Psoas muscle (tissue), 8 donors: ENCODE data around the gene INF2. TPM values are rescaled to one million over a fixed set of nuclear protein-coding genes. Genes with fewer than 3 reads are reported as not detected.
A peak's percentile ranks its signal among the peaks of the same experiment; 100 is the strongest.

Source experiments
- ATAC-seq, 4 donors: fragments of 200-7000 bp; cut with Tn5 transposase; one replicate each; pipeline ENCODE4 v1.9.1; 2020; ENCODE audit warnings: moderate library complexity in 3 of 4, mild to moderate bottlenecking in 2 of 4
- DNase-seq, 2 donors: peaks; one replicate each; pipeline ENCODE4 v3.0.0-alpha.2; 2020
- H3K27ac ChIP-seq: fragments of 200-600 bp; one replicate; pipeline ENCODE4 v1.8.0; 2022
- H3K27me3 ChIP-seq, 3 donors: fragments of 200-600 bp in 1 of 3; one replicate each; pipeline versions ENCODE4 v1.6.1 to v1.8.0; 2013 to 2022; ENCODE audit warnings: low read length in 2 of 3, mild to moderate bottlenecking in 2 of 3, moderate library complexity in 1 of 3; ENCODE audit not compliant: insufficient read depth in 3 of 3
- H3K36me3 ChIP-seq, 2 donors: fragments of 200-600 bp in 1 of 2; one replicate each; pipeline versions ENCODE4 v1.6.1 to v1.8.0; 2013 to 2022; ENCODE audit warnings: low read depth in 1 of 2, mild to moderate bottlenecking in 1 of 2, moderate library complexity in 1 of 2; ENCODE audit not compliant: insufficient read depth in 1 of 2
- H3K4me1 ChIP-seq: fragments of 200-600 bp; one replicate; pipeline ENCODE4 v1.8.0; 2022
- H3K4me3 ChIP-seq: fragments of 200-600 bp; one replicate; pipeline ENCODE4 v1.8.0; 2022; ENCODE audit warnings: mild to moderate bottlenecking
- H3K9me3 ChIP-seq: fragments of 200-600 bp; one replicate; pipeline ENCODE4 v1.8.0; 2022
- CTCF ChIP-seq: fragments of 200-600 bp; IDR thresholded peaks from one replicate; pipeline ENCODE4 v1.8.0; 2022; ENCODE audit warnings: antibody characterized with exemption
- WGBS, 3 donors: extraction: QIAGEN DNeasy Blood & Tissue Kit; methylation state at CpG; one replicate each; pipeline versions ENCODE4 v1.1.6 to v1.1.7; 2013; 5-methylcytosine and 5-hydroxymethylcytosine counted together
- intact Hi-C, 2 donors: fragments of 100-400 bp; cut with DNase I; formaldehyde crosslinking; loops; one replicate each; pipeline versions ENCODE4 v1.11.0 to v1.14.2; 2022
- polyA plus RNA-seq, 3 donors: library from polyadenylated mRNA; stranded (reverse); fragments of 200-250 nt; gene quantifications; one replicate each; pipeline ENCODE4 v1.2.3, GENCODE V29; 2013
- total RNA-seq, 4 donors: library from RNA; stranded (reverse); fragmentation: NEBNext Ultra II Directional in 2 of 4; extraction: Animal tissue kit (Norgen Biotek cat#: 25700) in 2 of 4; gene quantifications; one replicate each; pipeline versions ENCODE4 v1.2.1 to v1.2.4, GENCODE V29; 2021 to 2023
- donor health status: healthy with polysubstance abuse.
- donor health status: DM: no; HTN: no; CAD: no; lungs with moderate emphysema.
- donor health status: Bipolar disorder and iron deficiency.
- donor health status: healthy.
- donor health status: DM: yes; HTN: yes; CAD: no.
- donor health status: DM: no; HTN: no; CAD: no.
- donor health status: DM: no; HTN: no; CAD: no.
- donor health status: DM: yes; HTN: yes; CAD: no.

INF2 gene
- total and polyA plus RNA-seq, 7 donors = 12.0 to 29.1 (median 21.6) TPM

GRCh38 chr14:104698688-104699425 lies 9.4 kb downstream of the INF2 start:
- Histone ChIP-seq H3K9me3 (no peaks in the 10 kb centered on the region), H3K27ac (no peak overlapping the region), H3K4me1 (peaks cover 21% of the 10 kb centered on the region), H3K36me3 (peaks cover 0 to 17% of the 10 kb centered on the region in 2 donors), H3K27me3 (no peaks in the 10 kb centered on the region), H3K4me3 (peak overlapping the region; percentile 5)
- peak; percentile 61 to 66 for DNase-seq
- TF ChIP-seq CTCF = no peak
- intact Hi-C loops = no loop called here
- ATAC-seq = no peak
- WGBS, 3 donors = 48 to 53% (median 52%) methylated on average over 22 to 24 of the region's 24 CpGs

- Histone ChIP-seq H3K4me1 (peaks cover 18% of the 10 kb centered on the region), H3K9me3 (no peaks in the 10 kb centered on the region), H3K4me3 (peak overlapping the region; percentile 5), H3K36me3 (peaks cover 0 to 20% of the 10 kb centered on the region in 2 donors), H3K27ac (no peak overlapping the region), H3K27me3 (no peaks in the 10 kb centered on the region)
- intact Hi-C loops = no loop called here
- WGBS, 3 donors = 66 to 75% (median 73%) methylated on average over 9 to 12 of the region's 12 CpGs
- DNase-seq = no peak
- no peak for ATAC-seq
- TF ChIP-seq CTCF = no peak
These were observed 10.0 kb downstream of the INF2 start for GRCh38 chr14:104699426-104699748.

GRCh38 chr14:104700225-104700651 lies 10.8 kb downstream of the INF2 start:
- TF ChIP-seq CTCF = no peak
- peaks cover 10% of the 10 kb centered on the region for H3K4me1 ChIP-seq
- no peak for DNase-seq
- H3K36me3 ChIP-seq = peaks cover 0 to 28% of the 10 kb centered on the region in 2 donors
- peak overlapping the region; percentile 5 for H3K4me3 ChIP-seq
- no peaks in the 10 kb centered on the region for H3K27me3 ChIP-seq
- 78 to 85% (median 79%) methylated on average over 14 of the region's 14 CpGs for WGBS, 3 donors
- intact Hi-C loops = no loop called here
- H3K27ac ChIP-seq = peak overlapping the region; percentile 41
- no peak for ATAC-seq
- no peaks in the 10 kb centered on the region for H3K9me3 ChIP-seq

- Histone ChIP-seq H3K4me1 (peaks cover 10% of the 10 kb centered on the region), H3K27me3 (no peaks in the 10 kb centered on the region), H3K36me3 (peaks cover 0 to 31% of the 10 kb centered on the region in 2 donors), H3K9me3 (no peaks in the 10 kb centered on the region), H3K4me3 (no peak overlapping the region), H3K27ac (peak overlapping the region; percentile 30)
- no peak for TF ChIP-seq CTCF
- WGBS, 3 donors = 78 to 83% (median 80%) methylated on average over 22 of the region's 22 CpGs
- ATAC-seq = no peak
- intact Hi-C loops = no loop called here
- DNase-seq = no peak
These were observed 11.4 kb downstream of the INF2 start for GRCh38 chr14:104700747-104701217.
